Measurements from ENCODE around the gene SOS1.
"Not testable (repeated sequence)": the region's sequence is repeated elsewhere in the genome, so short reads cannot be mapped to it uniquely, and the experiment has no call there.

DNA sequence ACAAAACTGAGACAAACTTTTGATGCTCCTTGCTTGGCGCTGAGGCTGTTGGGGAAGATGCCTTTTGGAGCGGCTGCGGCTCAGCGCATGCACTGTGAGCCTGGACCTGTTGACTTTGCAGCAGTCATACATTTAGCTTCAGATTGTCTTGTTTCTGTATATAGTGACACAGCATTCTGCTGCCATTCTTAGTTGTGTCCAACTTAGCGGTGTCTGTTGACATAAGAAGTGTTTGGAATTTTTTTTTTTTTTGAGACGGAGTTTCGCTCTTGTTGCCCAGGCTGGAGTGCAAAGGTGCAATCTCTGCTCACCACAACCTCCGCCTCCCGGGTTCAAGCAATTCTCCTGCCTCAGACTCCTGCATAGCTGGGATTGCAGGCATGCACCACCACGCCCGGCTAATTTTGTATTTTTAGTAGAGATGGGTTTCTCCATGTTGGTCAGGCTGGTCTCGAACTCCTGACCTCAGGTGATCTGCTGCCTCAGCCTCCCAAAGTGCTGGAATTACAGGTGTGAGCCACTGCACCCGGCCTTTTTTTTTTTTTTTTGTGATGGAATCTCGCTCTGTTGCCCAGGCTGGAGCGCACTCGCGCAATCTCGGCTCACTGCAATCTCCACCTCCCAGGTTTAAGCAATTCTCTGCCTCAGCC lies 17.5 kb upstream of the SOS1 start:
- not testable (repeated sequence) for TF ChIP-seq POLR2A (IDR thresholded peaks at IDR 0.05; ENCODE audit: low read length); GATA1 (IDR thresholded peaks at IDR 0.05; ENCODE audit: low read depth, low read length)
